Transverse colon (tissue), 4 donors: ENCODE results near the gene GNAO1. TPM values are rescaled to one million over a fixed set of nuclear protein-coding genes. Genes with fewer than 3 reads are reported as not detected.

Experiments
- DNase-seq: peaks from one replicate; pipeline ENCODE4 v3.0.0-alpha.2; 2019
- H3K27ac ChIP-seq, 4 donors: fragments of 200-600 bp; sonication (generic); 2 replicates each; pipeline ENCODE4 v1.5.1; 2016 to 2018; ENCODE audit warnings: inconsistent platforms in 4 of 4
- H3K27me3 ChIP-seq: fragments of 200-600 bp; sonication (generic); 2 replicates; pipeline ENCODE4 v1.5.1; 2017; ENCODE audit warnings: inconsistent platforms
- H3K36me3 ChIP-seq, 4 donors: fragments of 200-600 bp; sonication (generic); 2 replicates each; pipeline ENCODE4 v1.5.1; 2017 to 2019; ENCODE audit warnings: inconsistent platforms in 4 of 4
- H3K4me1 ChIP-seq, 4 donors: fragments of 200-600 bp; sonication (generic); 2 replicates each; pipeline ENCODE4 v1.5.1; 2017 to 2020; ENCODE audit warnings: inconsistent platforms in 4 of 4
- H3K4me3 ChIP-seq, 4 donors: fragments of 200-600 bp; sonication (generic); 1 replicate in 1 of 4; 2 replicates in 3 of 4; pipeline versions ENCODE4 v1.5.1 to v1.6.1; 2017 to 2019; ENCODE audit warnings: inconsistent platforms in 4 of 4
- H3K9me3 ChIP-seq, 2 donors: fragments of 200-600 bp; sonication (generic); 2 replicates each; pipeline ENCODE4 v1.5.1; 2017 to 2019; ENCODE audit warnings: inconsistent platforms in 2 of 2
- EP300 ChIP-seq: sonication (generic); formaldehyde crosslinking; IDR thresholded peaks from one replicate; pipeline ENCODE4 v1.6.1; 2017; ENCODE audit warnings: antibody characterized with exemption, low read depth
- POLR2A ChIP-seq: fragments of 450-650 bp; IDR thresholded peaks from one replicate; pipeline ENCODE4 v1.6.1; 2016; ENCODE audit warnings: antibody characterized with exemption, mild to moderate bottlenecking, moderate library complexity
- POLR2AphosphoS5 ChIP-seq, 3 donors: sonication (generic); formaldehyde crosslinking; IDR thresholded peaks; one replicate each; pipeline ENCODE4 v1.6.1; 2016; ENCODE audit warnings: antibody characterized with exemption in 3 of 3
- WGBS, 2 donors: methylation state at CpG; one replicate each; pipeline ENCODE4 v1.1.5; 2018; ENCODE audit warnings: low coverage in 1 of 2; 5-methylcytosine and 5-hydroxymethylcytosine counted together
- in situ Hi-C, 4 donors: fragments of 200-750 bp; cut with MboI; loops; one replicate each; pipeline versions ENCODE4 v1.15.0 to v1.15.1; 2017; ENCODE audit warnings: low sequenced_read_pairs in 3 of 4, low pct_ligation_motif_present in 1 of 4, low pct_unique_long_range_greater_than_20kb in 1 of 4
- intact Hi-C: fragments of 100-400 bp; cut with DNase I; formaldehyde crosslinking; loops from one replicate; pipeline ENCODE4 v1.15.1; 2023; ENCODE audit warnings: low total_unique reads
- total RNA-seq, 4 donors: library from RNA; depleted of rRNA; stranded (reverse); fragments of >200 nt; gene quantifications; one replicate each; pipeline ENCODE4 v1.1.0, GENCODE V29; 2016
- TF ChIP-seq, protein P1 (sequence below), 5 experiments: fragments of 200-600 bp in 3 of 5; fragments of 450-650 bp in 2 of 5; sonication (generic) in 3 of 5; IDR thresholded peaks; 1 replicate in 2 of 5; 2 replicates in 3 of 5; pipeline ENCODE4 v1.5.1; 2016 to 2017; ENCODE audit warnings: antibody characterized with exemption in 5 of 5, inconsistent platforms in 3 of 5, mild to moderate bottlenecking in 2 of 5, moderate library complexity in 1 of 5

Gene GNAO1
- total RNA-seq, 4 donors from 2014 or later = 7.3 to 25.4 (median 11.3) TPM

DNA sequence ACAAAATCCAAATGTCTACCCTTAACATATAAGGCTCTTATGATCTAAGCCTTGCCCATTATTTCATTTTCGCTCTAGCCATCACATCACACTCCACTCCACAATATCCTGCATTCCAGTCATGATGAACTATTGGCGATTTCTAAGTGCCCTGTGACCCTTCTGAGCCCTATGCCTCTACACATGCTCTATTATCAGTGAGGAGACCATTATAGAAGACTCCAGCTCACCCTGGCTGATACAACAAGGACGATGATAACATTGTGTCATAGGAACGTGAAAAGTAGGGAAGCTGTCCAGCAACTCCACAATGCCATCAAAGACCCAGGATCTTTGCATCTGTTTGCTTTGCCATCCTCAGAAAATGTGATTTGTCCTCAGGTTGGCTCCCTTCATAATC is 29.6 kb upstream of the GNAO1 start:
- Histone ChIP-seq H3K9me3 (no peaks in the 10 kb centered on the region), H3K4me1 (no peaks in the 10 kb centered on the region), H3K27me3 (no peaks in the 10 kb centered on the region), H3K27ac (no peak overlapping the region), H3K36me3 (no peaks in the 10 kb centered on the region), H3K4me3 (no peak overlapping the region)
- TF ChIP-seq, protein P1, sequence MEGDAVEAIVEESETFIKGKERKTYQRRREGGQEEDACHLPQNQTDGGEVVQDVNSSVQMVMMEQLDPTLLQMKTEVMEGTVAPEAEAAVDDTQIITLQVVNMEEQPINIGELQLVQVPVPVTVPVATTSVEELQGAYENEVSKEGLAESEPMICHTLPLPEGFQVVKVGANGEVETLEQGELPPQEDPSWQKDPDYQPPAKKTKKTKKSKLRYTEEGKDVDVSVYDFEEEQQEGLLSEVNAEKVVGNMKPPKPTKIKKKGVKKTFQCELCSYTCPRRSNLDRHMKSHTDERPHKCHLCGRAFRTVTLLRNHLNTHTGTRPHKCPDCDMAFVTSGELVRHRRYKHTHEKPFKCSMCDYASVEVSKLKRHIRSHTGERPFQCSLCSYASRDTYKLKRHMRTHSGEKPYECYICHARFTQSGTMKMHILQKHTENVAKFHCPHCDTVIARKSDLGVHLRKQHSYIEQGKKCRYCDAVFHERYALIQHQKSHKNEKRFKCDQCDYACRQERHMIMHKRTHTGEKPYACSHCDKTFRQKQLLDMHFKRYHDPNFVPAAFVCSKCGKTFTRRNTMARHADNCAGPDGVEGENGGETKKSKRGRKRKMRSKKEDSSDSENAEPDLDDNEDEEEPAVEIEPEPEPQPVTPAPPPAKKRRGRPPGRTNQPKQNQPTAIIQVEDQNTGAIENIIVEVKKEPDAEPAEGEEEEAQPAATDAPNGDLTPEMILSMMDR (IDR thresholded peaks at IDR 0.05) = no peak
- no peak for TF ChIP-seq POLR2A
- TF ChIP-seq EP300 = no peak
- no peak for TF ChIP-seq POLR2AphosphoS5 (IDR thresholded peaks at IDR 0.05)
- intact Hi-C loops = no loop called here
- in situ Hi-C loops = no loop called here
- 85% methylated on average over 3 to 4 of the region's 4 CpGs for WGBS, 2 donors
- DNase-seq = no peak

- Histone ChIP-seq H3K27me3 (no peaks in the 10 kb centered on the region), H3K36me3 (no peaks in the 10 kb centered on the region), H3K4me3 (no peak overlapping the region), H3K9me3 (no peaks in the 10 kb centered on the region), H3K4me1 (no peaks in the 10 kb centered on the region), H3K27ac (no peak overlapping the region)
- TF ChIP-seq, protein P1 (IDR thresholded peaks at IDR 0.05) = no peak
- TF ChIP-seq EP300 (no peak), POLR2AphosphoS5 (IDR thresholded peaks at IDR 0.05) (no peak), POLR2A (no peak)
- no peak for DNase-seq
- intact Hi-C loops = no loop called here
- WGBS, 2 donors = 67 to 72% methylated on average over 1 of the region's 1 CpG
- in situ Hi-C loops = no loop called here
Observed at GRCh38 chr16:56163089-56163488, 28.2 kb upstream of the GNAO1 start.

GRCh38 chr16:56163938-56164337 is 27.4 kb upstream of the GNAO1 start:
- in situ Hi-C loops = no loop called here
- Histone ChIP-seq H3K9me3 (no peaks in the 10 kb centered on the region), H3K4me3 (no peak overlapping the region), H3K4me1 (no peaks in the 10 kb centered on the region), H3K36me3 (no peaks in the 10 kb centered on the region), H3K27me3 (no peaks in the 10 kb centered on the region), H3K27ac (no peak overlapping the region)
- no peak for TF ChIP-seq POLR2AphosphoS5 (IDR thresholded peaks at IDR 0.05)
- TF ChIP-seq POLR2A = no peak
- TF ChIP-seq, protein P1 (IDR thresholded peaks at IDR 0.05) = no peak
- no peak for TF ChIP-seq EP300
- intact Hi-C loops = no loop called here
- 59 to 69% methylated on average over 2 of the region's 2 CpGs for WGBS, 2 donors
- DNase-seq = no peak

- DNase-seq = no peak
- no peak overlapping the region for H3K4me3 ChIP-seq
- no peak overlapping the region for H3K27ac ChIP-seq
- intact Hi-C loops = no loop called here
- no peaks in the 10 kb centered on the region for H3K9me3 ChIP-seq
- in situ Hi-C loops = no loop called here
- TF ChIP-seq, protein P1 (IDR thresholded peaks at IDR 0.05) = no peak
- no peak for TF ChIP-seq POLR2AphosphoS5 (IDR thresholded peaks at IDR 0.05)
- TF ChIP-seq EP300 = no peak
- TF ChIP-seq POLR2A = no peak
- H3K27me3 ChIP-seq = no peaks in the 10 kb centered on the region
- H3K4me1 ChIP-seq = no peaks in the 10 kb centered on the region
- H3K36me3 ChIP-seq = no peaks in the 10 kb centered on the region
Observed at GRCh38 chr16:56164636-56165035, 26.7 kb upstream of the GNAO1 start.
